ENCODE measurements around the gene NYNRIN. TPM values are rescaled to one million over a fixed set of nuclear protein-coding genes. Genes with fewer than 3 reads are reported as not detected.

NYNRIN gene
- polyA plus RNA-seq, 1 donor from 2014 or later: 5.7 TPM

DNA sequence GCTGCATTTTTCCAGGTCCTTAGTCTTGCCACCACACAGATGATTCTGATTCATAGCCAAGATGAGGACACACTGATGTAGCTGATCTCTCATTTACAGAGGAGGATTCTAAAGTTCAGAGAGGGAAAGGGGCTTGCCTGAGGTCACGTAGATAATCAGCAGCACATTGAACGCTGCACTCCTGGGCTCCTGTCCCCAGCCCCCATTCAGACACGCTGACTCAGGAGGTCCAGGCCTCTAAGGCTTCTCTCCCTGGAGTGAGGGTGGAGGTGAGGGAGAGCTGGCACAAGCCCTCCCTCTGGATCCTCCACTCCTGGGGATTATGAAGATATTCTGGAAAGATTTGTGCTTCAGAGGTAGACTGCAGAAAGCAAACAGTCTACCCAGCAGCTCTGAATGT lies 20.5 kb upstream of the NYNRIN start:
- TF ChIP-seq, protein P1, sequence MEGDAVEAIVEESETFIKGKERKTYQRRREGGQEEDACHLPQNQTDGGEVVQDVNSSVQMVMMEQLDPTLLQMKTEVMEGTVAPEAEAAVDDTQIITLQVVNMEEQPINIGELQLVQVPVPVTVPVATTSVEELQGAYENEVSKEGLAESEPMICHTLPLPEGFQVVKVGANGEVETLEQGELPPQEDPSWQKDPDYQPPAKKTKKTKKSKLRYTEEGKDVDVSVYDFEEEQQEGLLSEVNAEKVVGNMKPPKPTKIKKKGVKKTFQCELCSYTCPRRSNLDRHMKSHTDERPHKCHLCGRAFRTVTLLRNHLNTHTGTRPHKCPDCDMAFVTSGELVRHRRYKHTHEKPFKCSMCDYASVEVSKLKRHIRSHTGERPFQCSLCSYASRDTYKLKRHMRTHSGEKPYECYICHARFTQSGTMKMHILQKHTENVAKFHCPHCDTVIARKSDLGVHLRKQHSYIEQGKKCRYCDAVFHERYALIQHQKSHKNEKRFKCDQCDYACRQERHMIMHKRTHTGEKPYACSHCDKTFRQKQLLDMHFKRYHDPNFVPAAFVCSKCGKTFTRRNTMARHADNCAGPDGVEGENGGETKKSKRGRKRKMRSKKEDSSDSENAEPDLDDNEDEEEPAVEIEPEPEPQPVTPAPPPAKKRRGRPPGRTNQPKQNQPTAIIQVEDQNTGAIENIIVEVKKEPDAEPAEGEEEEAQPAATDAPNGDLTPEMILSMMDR (IDR thresholded peaks at IDR 0.05; ENCODE audit: poor library complexity, severe bottlenecking): no peak
- TF ChIP-seq POLR2AphosphoS5 (IDR thresholded peaks at IDR 0.05) (no peak), SMC3 (conservative IDR thresholded peaks at IDR 0.05; ENCODE audit: poor library complexity) (no peak), EZH2 (IDR thresholded peaks at IDR 0.05; ENCODE audit: borderline replicate concordance, insufficient read depth, low read length, poor library complexity, severe bottlenecking) (no peak), RAD21 (conservative IDR thresholded peaks at IDR 0.05) (no peak), EP300 (conservative IDR thresholded peaks at IDR 0.05; ENCODE audit: poor library complexity, severe bottlenecking) (no peak), TAF1 (IDR thresholded peaks at IDR 0.05; ENCODE audit: low read depth) (no peak), MXI1 (conservative IDR thresholded peaks at IDR 0.05; ENCODE audit: poor library complexity, severe bottlenecking) (no peak), REST (IDR thresholded peaks at IDR 0.05; ENCODE audit: borderline replicate concordance) (no peak)
- no peaks in the 10 kb centered on the region for H3K9me3 ChIP-seq (ENCODE audit: low read length)
- H3K9me2 ChIP-seq (ENCODE audit: insufficient read depth, low read length): no peaks in the 10 kb centered on the region
- no peak overlapping the region for H3K4me3 ChIP-seq (ENCODE audit: low read length)
- H3K9ac ChIP-seq (ENCODE audit: low read length): no peak overlapping the region
- H3K27ac ChIP-seq (ENCODE audit: low read length): no peak overlapping the region
- no peaks in the 10 kb centered on the region for H3K79me2 ChIP-seq (replicated peaks; ENCODE audit: insufficient read depth, low read length)
- no peaks in the 10 kb centered on the region for H3K36me3 ChIP-seq (ENCODE audit: insufficient read depth, low read length)
- no peaks in the 10 kb centered on the region for H3F3A ChIP-seq (ENCODE audit: insufficient read depth, low read length, poor library complexity, severe bottlenecking)
- no peaks in the 10 kb centered on the region for H3K27me3 ChIP-seq (ENCODE audit: insufficient read depth, low read depth, low read length)
- H2AFZ ChIP-seq (ENCODE audit: low read depth, low read length): no peak overlapping the region
- no peaks in the 10 kb centered on the region for H4K20me1 ChIP-seq (ENCODE audit: insufficient read depth)
- no peak overlapping the region for H3K4me2 ChIP-seq (ENCODE audit: low read length)

DNA sequence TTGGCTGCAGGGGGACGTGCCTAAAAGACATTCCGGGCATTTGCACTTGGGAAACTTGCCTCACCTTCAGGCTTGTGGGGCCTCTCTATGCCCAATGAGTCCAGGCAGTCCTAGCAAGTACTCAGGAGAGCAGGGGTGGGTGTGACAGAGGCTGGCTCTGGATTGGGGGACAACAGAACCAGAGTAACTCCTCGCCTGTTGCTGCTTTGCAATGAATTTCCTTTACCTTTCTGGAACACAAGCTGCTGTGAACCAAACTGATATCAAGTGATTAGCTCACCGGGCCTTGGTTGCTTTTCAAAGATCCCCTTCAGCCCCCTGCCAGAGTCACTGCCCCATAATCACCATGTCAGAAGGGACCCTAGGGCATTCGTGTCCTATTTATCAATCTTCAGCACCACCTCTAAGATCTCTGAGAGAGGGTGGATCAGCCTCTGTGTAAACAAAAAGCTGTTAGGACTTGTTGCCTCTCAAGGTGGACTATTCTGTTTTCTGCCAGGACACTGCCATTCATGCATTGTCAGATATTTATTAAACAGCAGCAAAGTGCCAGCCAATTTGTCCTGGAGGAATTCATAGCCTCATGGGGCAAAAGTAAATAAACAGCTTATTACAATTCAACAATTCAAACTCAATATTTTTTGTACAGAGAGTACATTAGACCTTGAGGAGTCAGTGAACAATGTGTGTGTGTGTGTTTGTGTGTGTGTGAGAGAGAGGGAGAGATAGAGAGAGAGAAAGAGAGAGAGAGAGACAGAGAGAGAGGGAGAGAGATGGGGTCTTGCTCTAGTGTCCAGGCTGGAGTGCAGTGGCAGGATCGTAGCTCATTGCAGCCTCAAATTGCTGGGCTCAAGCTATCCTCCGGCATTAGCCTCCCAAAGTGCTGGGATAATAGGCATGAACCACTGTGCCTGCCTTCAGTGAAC lies 19.6 kb upstream of the NYNRIN start:
- H2AFZ ChIP-seq (ENCODE audit: low read depth, low read length): no peak overlapping the region
- H3K4me3 ChIP-seq (ENCODE audit: low read length): no peak overlapping the region
- H3K9me2 ChIP-seq (ENCODE audit: insufficient read depth, low read length): no peaks in the 10 kb centered on the region
- no peaks in the 10 kb centered on the region for H3K27me3 ChIP-seq (ENCODE audit: insufficient read depth, low read depth, low read length)
- H3K79me2 ChIP-seq (replicated peaks; ENCODE audit: insufficient read depth, low read length): no peaks in the 10 kb centered on the region
- H4K20me1 ChIP-seq (ENCODE audit: insufficient read depth): no peaks in the 10 kb centered on the region
- no peaks in the 10 kb centered on the region for H3K9me3 ChIP-seq (ENCODE audit: low read length)
- H3F3A ChIP-seq (ENCODE audit: insufficient read depth, low read length, poor library complexity, severe bottlenecking): no peaks in the 10 kb centered on the region
- no peak overlapping the region for H3K27ac ChIP-seq (ENCODE audit: low read length)
- no peaks in the 10 kb centered on the region for H3K36me3 ChIP-seq (ENCODE audit: insufficient read depth, low read length)
- H3K4me2 ChIP-seq (ENCODE audit: low read length): no peak overlapping the region
- H3K9ac ChIP-seq (ENCODE audit: low read length): no peak overlapping the region
- TF ChIP-seq RAD21 (conservative IDR thresholded peaks at IDR 0.05) (no peak), REST (IDR thresholded peaks at IDR 0.05; ENCODE audit: borderline replicate concordance) (no peak), EZH2 (IDR thresholded peaks at IDR 0.05; ENCODE audit: borderline replicate concordance, insufficient read depth, low read length, poor library complexity, severe bottlenecking) (no peak), TAF1 (IDR thresholded peaks at IDR 0.05; ENCODE audit: low read depth) (no peak), MXI1 (conservative IDR thresholded peaks at IDR 0.05; ENCODE audit: poor library complexity, severe bottlenecking) (no peak), EP300 (conservative IDR thresholded peaks at IDR 0.05; ENCODE audit: poor library complexity, severe bottlenecking) (no peak), SMC3 (conservative IDR thresholded peaks at IDR 0.05; ENCODE audit: poor library complexity) (no peak), POLR2AphosphoS5 (IDR thresholded peaks at IDR 0.05) (no peak)
- TF ChIP-seq, protein P1 (IDR thresholded peaks at IDR 0.05; ENCODE audit: poor library complexity, severe bottlenecking): no peak

Data from neural cell (in vitro differentiated cells).